ENCODE measurements around the gene MBOAT2.
"Not testable (repeated sequence)": the region's sequence is repeated elsewhere in the genome, so short reads cannot be mapped to it uniquely, and the experiment has no call there.

The MBOAT2 gene

GRCh38 chr2:8938384-8938783 is 65.1 kb downstream of the MBOAT2 start:
- DNase-seq: no peak

GRCh38 chr2:8935982-8936381 is 67.5 kb downstream of the MBOAT2 start:
- no peak for DNase-seq

- no peak for DNase-seq
Observed at GRCh38 chr2:8934338-8934737, 69.1 kb downstream of the MBOAT2 start.

GRCh38 chr2:8932702-8933101 is 70.8 kb downstream of the MBOAT2 start:
- DNase-seq: no peak

- not testable (repeated sequence) for DNase-seq
Observed at GRCh38 chr2:8930185-8930584, 73.3 kb downstream of the MBOAT2 start.

- DNase-seq: no peak
Observed at GRCh38 chr2:8929128-8929527, 74.4 kb downstream of the MBOAT2 start.

GRCh38 chr2:8927510-8928455 is 75.7 kb downstream of the MBOAT2 start:
- DNase-seq: no peak

GRCh38 chr2:8926356-8926755 is 77.1 kb downstream of the MBOAT2 start:
- DNase-seq: no peak

GRCh38 chr2:8925411-8925810 is 78.1 kb downstream of the MBOAT2 start:
- no peak for DNase-seq

GRCh38 chr2:8923183-8923582 is 80.3 kb downstream of the MBOAT2 start:
- DNase-seq: no peak

GRCh38 chr2:8922431-8922830 is 81.1 kb downstream of the MBOAT2 start:
- no peak for DNase-seq

GRCh38 chr2:8918412-8918811 is 85.1 kb downstream of the MBOAT2 start:
- no peak for DNase-seq

GRCh38 chr2:8915941-8916340 is 87.5 kb downstream of the MBOAT2 start:
- DNase-seq: no peak

GRCh38 chr2:8913767-8914166 is 89.7 kb downstream of the MBOAT2 start:
- DNase-seq: not testable (repeated sequence)

- no peak for DNase-seq
Observed at GRCh38 chr2:8907764-8908288, 95.7 kb downstream of the MBOAT2 start.

- DNase-seq: not testable (repeated sequence)
Observed at GRCh38 chr2:8903924-8904323, 99.6 kb downstream of the MBOAT2 start.

- not testable (repeated sequence) for DNase-seq
Observed at GRCh38 chr2:8902757-8903156, 100.7 kb downstream of the MBOAT2 start.

- DNase-seq: not testable (repeated sequence)
Observed at GRCh38 chr2:8897206-8897605, 106.3 kb downstream of the MBOAT2 start.

- not testable (repeated sequence) for DNase-seq
Observed at GRCh38 chr2:8896671-8897070, 106.8 kb downstream of the MBOAT2 start.

GRCh38 chr2:8895087-8895912 is 108.2 kb downstream of the MBOAT2 start:
- not testable (repeated sequence) for DNase-seq

- no peak for DNase-seq
Observed at GRCh38 chr2:8893978-8894820, 109.3 kb downstream of the MBOAT2 start.

GRCh38 chr2:8893474-8893873 is 110.0 kb downstream of the MBOAT2 start:
- DNase-seq: no peak

GRCh38 chr2:8892111-8892510 is 111.4 kb downstream of the MBOAT2 start:
- DNase-seq: no peak

Data from NCI-H446 treated with DMSO at 0.1 percent for 48 hours (cell line).